ENCODE results near the gene OTOP3.

OTOP3 gene

DNA sequence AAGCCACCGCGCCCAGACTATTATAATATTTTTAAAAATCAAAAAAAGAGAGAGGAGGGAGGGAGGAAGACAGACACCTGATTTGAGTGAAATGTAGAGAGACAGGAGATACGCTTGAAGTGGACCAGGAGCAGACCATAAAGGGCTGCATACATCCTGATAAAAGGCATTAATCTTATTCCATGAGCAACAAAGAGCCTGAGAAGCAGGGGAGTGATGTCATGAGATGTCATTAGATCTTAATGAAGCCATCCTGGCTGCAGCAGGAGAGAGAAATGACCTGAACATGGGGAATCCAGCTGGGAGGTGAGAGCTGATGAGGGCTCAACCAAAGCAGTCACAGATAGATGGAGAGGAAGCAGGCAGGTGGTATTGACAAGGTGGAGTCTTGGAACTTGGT, 42.1 kb downstream of the OTOP3 start:
- peaks cover 26% of the 10 kb centered on the region for H3K27me3 ChIP-seq (ENCODE audit: insufficient read depth, low read depth)
- no peaks in the 10 kb centered on the region for H3K79me2 ChIP-seq (ENCODE audit: insufficient read depth, low read depth)
- no peak overlapping the region for H3K27ac ChIP-seq
- no peak overlapping the region for H3K4me3 ChIP-seq (IDR thresholded peaks at IDR 0.05; ENCODE audit: insufficient read depth, low read depth, low read length)
- no peaks in the 10 kb centered on the region for H4K20me1 ChIP-seq (ENCODE audit: insufficient read depth)
- H3K4me2 ChIP-seq = no peak overlapping the region
- H2AFZ ChIP-seq (ENCODE audit: low read depth) = no peak overlapping the region
- TF ChIP-seq, protein P1, sequence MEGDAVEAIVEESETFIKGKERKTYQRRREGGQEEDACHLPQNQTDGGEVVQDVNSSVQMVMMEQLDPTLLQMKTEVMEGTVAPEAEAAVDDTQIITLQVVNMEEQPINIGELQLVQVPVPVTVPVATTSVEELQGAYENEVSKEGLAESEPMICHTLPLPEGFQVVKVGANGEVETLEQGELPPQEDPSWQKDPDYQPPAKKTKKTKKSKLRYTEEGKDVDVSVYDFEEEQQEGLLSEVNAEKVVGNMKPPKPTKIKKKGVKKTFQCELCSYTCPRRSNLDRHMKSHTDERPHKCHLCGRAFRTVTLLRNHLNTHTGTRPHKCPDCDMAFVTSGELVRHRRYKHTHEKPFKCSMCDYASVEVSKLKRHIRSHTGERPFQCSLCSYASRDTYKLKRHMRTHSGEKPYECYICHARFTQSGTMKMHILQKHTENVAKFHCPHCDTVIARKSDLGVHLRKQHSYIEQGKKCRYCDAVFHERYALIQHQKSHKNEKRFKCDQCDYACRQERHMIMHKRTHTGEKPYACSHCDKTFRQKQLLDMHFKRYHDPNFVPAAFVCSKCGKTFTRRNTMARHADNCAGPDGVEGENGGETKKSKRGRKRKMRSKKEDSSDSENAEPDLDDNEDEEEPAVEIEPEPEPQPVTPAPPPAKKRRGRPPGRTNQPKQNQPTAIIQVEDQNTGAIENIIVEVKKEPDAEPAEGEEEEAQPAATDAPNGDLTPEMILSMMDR (conservative IDR thresholded peaks at IDR 0.05; ENCODE audit: low read depth, low read length) = no peak
- no peak overlapping the region for H3K9ac ChIP-seq
- peaks cover 21% of the 10 kb centered on the region for H3K4me1 ChIP-seq (ENCODE audit: low read depth, poor library complexity, severe bottlenecking)
- H3K36me3 ChIP-seq (ENCODE audit: insufficient read depth) = no peaks in the 10 kb centered on the region

DNA sequence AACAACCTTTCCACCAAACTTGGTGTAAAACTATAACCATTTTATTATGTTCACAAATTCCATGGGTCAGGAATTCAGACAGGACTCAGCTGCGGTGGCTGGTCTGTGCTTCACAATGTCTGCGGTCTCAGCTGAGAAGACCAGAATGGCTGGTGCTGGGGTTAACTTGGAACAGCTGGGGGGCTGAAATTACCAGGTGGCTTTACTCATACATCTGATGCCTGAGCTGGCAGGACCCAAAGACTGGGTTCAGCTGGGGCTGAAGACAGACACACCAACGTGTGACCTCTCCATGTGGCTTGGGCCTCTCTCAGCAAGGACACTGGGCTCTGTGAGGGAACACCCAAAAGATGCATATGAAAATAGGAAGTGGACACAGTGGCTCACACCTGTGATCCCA, 42.5 kb downstream of the OTOP3 start:
- no peak overlapping the region for H2AFZ ChIP-seq (ENCODE audit: low read depth)
- TF ChIP-seq, protein P1 (conservative IDR thresholded peaks at IDR 0.05; ENCODE audit: low read depth, low read length) = no peak
- no peaks in the 10 kb centered on the region for H4K20me1 ChIP-seq (ENCODE audit: insufficient read depth)
- H3K4me3 ChIP-seq (IDR thresholded peaks at IDR 0.05; ENCODE audit: insufficient read depth, low read depth, low read length) = no peak overlapping the region
- H3K9ac ChIP-seq = no peak overlapping the region
- H3K36me3 ChIP-seq (ENCODE audit: insufficient read depth) = no peaks in the 10 kb centered on the region
- H3K27me3 ChIP-seq (ENCODE audit: insufficient read depth, low read depth) = peaks cover 22% of the 10 kb centered on the region
- peaks cover 17% of the 10 kb centered on the region for H3K4me1 ChIP-seq (ENCODE audit: low read depth, poor library complexity, severe bottlenecking)
- H3K79me2 ChIP-seq (ENCODE audit: insufficient read depth, low read depth) = no peaks in the 10 kb centered on the region
- no peak overlapping the region for H3K4me2 ChIP-seq
- H3K27ac ChIP-seq = no peak overlapping the region

DNA sequence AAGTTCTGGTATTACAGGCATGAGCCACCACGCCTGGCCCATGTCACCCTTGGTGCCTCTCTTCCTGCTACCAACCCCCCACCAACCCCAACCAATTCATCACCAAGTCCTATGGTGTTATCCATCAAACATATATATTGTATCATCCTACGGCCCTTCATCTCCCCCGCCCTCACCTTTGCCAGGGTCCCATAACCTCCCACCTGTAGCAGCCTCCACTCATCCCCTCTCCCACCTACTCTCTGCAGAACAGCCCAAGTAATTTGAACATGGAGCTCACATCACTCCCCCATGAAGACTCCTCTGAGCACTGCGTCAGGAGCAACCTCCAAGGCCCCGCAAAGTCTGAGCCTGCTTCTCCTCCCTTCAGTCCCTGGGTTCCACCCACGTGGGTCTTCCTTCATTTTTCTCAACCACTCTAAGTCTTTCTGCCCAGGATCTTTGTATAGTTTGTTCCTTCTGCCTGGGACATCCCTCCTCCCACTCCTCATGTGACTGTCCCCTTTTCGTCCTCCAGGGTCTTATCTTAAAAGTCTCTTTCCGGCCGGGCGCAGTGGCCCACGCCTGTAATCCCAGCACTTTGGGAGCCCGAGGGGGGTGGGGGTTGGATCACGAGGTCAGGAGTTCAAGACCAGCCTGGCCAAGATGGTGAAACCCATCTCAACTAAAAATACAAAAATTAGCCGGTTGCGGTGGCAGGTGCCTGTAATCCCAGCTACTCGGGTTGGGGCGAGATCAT, 43.9 kb downstream of the OTOP3 start:
- TF ChIP-seq, protein P1 (conservative IDR thresholded peaks at IDR 0.05; ENCODE audit: low read depth, low read length) = no peak
- Histone ChIP-seq H3K4me1 (ENCODE audit: low read depth, poor library complexity, severe bottlenecking) (peaks cover 17% of the 10 kb centered on the region), H3K4me3 (IDR thresholded peaks at IDR 0.05; ENCODE audit: insufficient read depth, low read depth, low read length) (no peak overlapping the region), H3K9ac (no peak overlapping the region), H3K27me3 (ENCODE audit: insufficient read depth, low read depth) (peaks cover 10% of the 10 kb centered on the region), H2AFZ (ENCODE audit: low read depth) (no peak overlapping the region), H4K20me1 (ENCODE audit: insufficient read depth) (no peaks in the 10 kb centered on the region), H3K36me3 (ENCODE audit: insufficient read depth) (no peaks in the 10 kb centered on the region), H3K79me2 (ENCODE audit: insufficient read depth, low read depth) (no peaks in the 10 kb centered on the region), H3K4me2 (no peak overlapping the region), H3K27ac (no peak overlapping the region)

DNA sequence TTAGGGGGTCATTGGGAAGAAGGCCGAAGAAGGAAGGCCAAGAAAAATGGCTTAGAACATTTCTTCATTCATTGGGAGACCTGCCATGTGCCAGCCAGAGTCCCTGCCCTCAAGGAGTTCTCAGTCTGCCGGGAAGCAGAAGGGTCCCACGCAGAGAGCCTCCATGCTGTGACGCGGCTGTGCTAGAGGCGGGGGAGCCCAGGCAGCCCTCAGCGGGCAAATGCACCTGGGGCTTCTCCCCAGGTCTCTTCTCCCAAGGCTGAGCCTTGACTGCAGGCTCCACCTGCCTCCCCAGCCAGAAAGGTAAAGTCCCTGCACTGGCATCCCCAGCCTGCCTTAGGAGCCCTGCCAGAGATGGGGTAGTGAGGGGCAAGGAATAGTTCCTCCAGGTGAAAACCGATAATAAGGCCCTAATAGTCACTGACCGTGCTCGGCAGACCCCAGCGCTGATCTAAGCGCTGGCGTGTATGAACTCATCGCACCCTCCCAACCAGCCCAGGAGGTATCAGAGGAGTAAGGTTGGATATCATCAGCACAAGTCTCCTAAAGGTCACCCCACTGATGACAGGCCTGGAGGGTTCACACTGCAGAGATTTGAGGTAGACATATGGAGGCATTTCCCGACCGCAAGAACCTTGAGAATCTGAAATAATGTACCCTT, 45.8 kb downstream of the OTOP3 start:
- Histone ChIP-seq H2AFZ (ENCODE audit: low read depth) (peak overlapping the region; percentile 95), H3K27me3 (ENCODE audit: insufficient read depth, low read depth) (peaks cover 3% of the 10 kb centered on the region), H3K79me2 (ENCODE audit: insufficient read depth, low read depth) (no peaks in the 10 kb centered on the region), H4K20me1 (ENCODE audit: insufficient read depth) (no peaks in the 10 kb centered on the region), H3K4me1 (ENCODE audit: low read depth, poor library complexity, severe bottlenecking) (peaks cover 29% of the 10 kb centered on the region), H3K36me3 (ENCODE audit: insufficient read depth) (no peaks in the 10 kb centered on the region), H3K27ac (0 out of 2 replicates have a peak overlapping the region, but pooled peaks have one; percentile 11), H3K4me3 (IDR thresholded peaks at IDR 0.05; ENCODE audit: insufficient read depth, low read depth, low read length) (no peak overlapping the region), H3K4me2 (peak overlapping the region; percentile 83), H3K9ac (peak overlapping the region; percentile 55; the same call in 1 of the 2 replicates)
- TF ChIP-seq, protein P1 (conservative IDR thresholded peaks at IDR 0.05; ENCODE audit: low read depth, low read length) = no peak
